Muscle layer of colon (tissue), 2 donors: ENCODE results near the gene MALT1.
A peak's percentile ranks its signal among the peaks of the same experiment; 100 is the strongest.

ENCODE experiments used
- H3K27ac ChIP-seq: one replicate; pipeline ENCODE4 v1.7.0; 2013; ENCODE audit warnings: low read depth, mild to moderate bottlenecking, low read length, moderate library complexity
- H3K27me3 ChIP-seq, 2 donors: one replicate each; pipeline ENCODE4 v1.7.0; 2013; ENCODE audit warnings: low read length in 2 of 2, mild to moderate bottlenecking in 2 of 2; ENCODE audit not compliant: insufficient read depth in 2 of 2, control insufficient read depth in 1 of 2
- H3K36me3 ChIP-seq: one replicate; pipeline ENCODE4 v1.7.0; 2013; ENCODE audit warnings: mild to moderate bottlenecking, low read length; ENCODE audit not compliant: insufficient read depth
- H3K4me1 ChIP-seq: one replicate; pipeline ENCODE4 v1.7.0; 2013; ENCODE audit warnings: mild to moderate bottlenecking, low read length; ENCODE audit not compliant: insufficient read depth
- H3K4me3 ChIP-seq, 2 donors: one replicate each; pipeline ENCODE4 v1.7.0; 2013; ENCODE audit warnings: low read length in 2 of 2, low read depth in 1 of 2, mild to moderate bottlenecking in 1 of 2, moderate library complexity in 1 of 2
- H3K9ac ChIP-seq: one replicate; pipeline ENCODE4 v1.7.0; 2013; ENCODE audit warnings: low read length
- H3K9me3 ChIP-seq: one replicate; pipeline ENCODE4 v1.7.0; 2013; ENCODE audit warnings: mild to moderate bottlenecking, low read length
- donor health status: abdominal sarcoma.
- donor health status: Adenocarcinoma of cecum.

The MALT1 gene

GRCh38 chr18:58671111-58671631, at the start of gene MALT1:
Gene MALT1, plus strand, starts transcription at chr18:58671465. Its CDS starts 179 bp downstream, at chr18:58671644.
- peak within 1 kb of the TSS; percentile 73 to 79 for H3K4me3 ChIP-seq
- H3K4me1 ChIP-seq, result peaks cover 6% of the 10 kb centered on the region
- H3K9ac ChIP-seq, result peak within 1 kb of the TSS; percentile 65
- no peaks in the 10 kb centered on the region for H3K36me3 ChIP-seq
- no peaks in the 10 kb centered on the region for H3K9me3 ChIP-seq
- peak within 1 kb of the TSS; percentile 45 for H3K27ac ChIP-seq
- no peaks in the 10 kb centered on the region for H3K27me3 ChIP-seq

- Histone ChIP-seq H3K27ac (no peak overlapping the region), H3K4me3 (no peak overlapping the region), H3K9me3 (no peaks in the 10 kb centered on the region), H3K36me3 (no peaks in the 10 kb centered on the region), H3K9ac (no peak overlapping the region), H3K4me1 (peaks cover 6% of the 10 kb centered on the region), H3K27me3 (no peaks in the 10 kb centered on the region)
Observed at GRCh38 chr18:58624011-58624410, 47.3 kb upstream of the MALT1 start.

- H3K36me3 ChIP-seq, result no peaks in the 10 kb centered on the region
- no peak overlapping the region for H3K4me3 ChIP-seq
- peaks cover 10% of the 10 kb centered on the region for H3K4me1 ChIP-seq
- H3K9ac ChIP-seq, result no peak overlapping the region
- H3K9me3 ChIP-seq, result no peaks in the 10 kb centered on the region
- no peaks in the 10 kb centered on the region for H3K27me3 ChIP-seq
- no peak overlapping the region for H3K27ac ChIP-seq
Observed at GRCh38 chr18:58625839-58626238, 45.4 kb upstream of the MALT1 start.

GRCh38 chr18:58630071-58630470, 41.2 kb upstream of the MALT1 start:
- Histone ChIP-seq H3K9ac (no peak overlapping the region), H3K36me3 (no peaks in the 10 kb centered on the region), H3K9me3 (no peaks in the 10 kb centered on the region), H3K4me1 (peaks cover 10% of the 10 kb centered on the region), H3K27ac (no peak overlapping the region), H3K4me3 (no peak overlapping the region), H3K27me3 (no peaks in the 10 kb centered on the region)

GRCh38 chr18:58631301-58631700, 40.0 kb upstream of the MALT1 start:
- Histone ChIP-seq H3K9me3 (no peaks in the 10 kb centered on the region), H3K9ac (no peak overlapping the region), H3K27ac (no peak overlapping the region), H3K27me3 (no peaks in the 10 kb centered on the region), H3K4me3 (no peak overlapping the region), H3K4me1 (peaks cover 10% of the 10 kb centered on the region), H3K36me3 (no peaks in the 10 kb centered on the region)

GRCh38 chr18:58632552-58632951, 38.7 kb upstream of the MALT1 start:
- H3K4me3 ChIP-seq, result no peak overlapping the region
- no peaks in the 10 kb centered on the region for H3K36me3 ChIP-seq
- no peaks in the 10 kb centered on the region for H3K9me3 ChIP-seq
- H3K9ac ChIP-seq, result no peak overlapping the region
- H3K27me3 ChIP-seq, result no peaks in the 10 kb centered on the region
- peaks cover 10% of the 10 kb centered on the region for H3K4me1 ChIP-seq
- H3K27ac ChIP-seq, result no peak overlapping the region

GRCh38 chr18:58633874-58634273, 37.4 kb upstream of the MALT1 start:
- Histone ChIP-seq H3K4me1 (peaks cover 7% of the 10 kb centered on the region), H3K27me3 (no peaks in the 10 kb centered on the region), H3K9ac (no peak overlapping the region), H3K9me3 (no peaks in the 10 kb centered on the region), H3K27ac (no peak overlapping the region), H3K4me3 (no peak overlapping the region), H3K36me3 (no peaks in the 10 kb centered on the region)

GRCh38 chr18:58635891-58636290, 35.4 kb upstream of the MALT1 start:
- Histone ChIP-seq H3K4me1 (no peaks in the 10 kb centered on the region), H3K36me3 (no peaks in the 10 kb centered on the region), H3K27me3 (no peaks in the 10 kb centered on the region), H3K4me3 (no peak overlapping the region), H3K9ac (no peak overlapping the region), H3K9me3 (no peaks in the 10 kb centered on the region), H3K27ac (no peak overlapping the region)

GRCh38 chr18:58637197-58637596, 34.1 kb upstream of the MALT1 start:
- Histone ChIP-seq H3K27ac (no peak overlapping the region), H3K4me3 (no peak overlapping the region), H3K9ac (no peak overlapping the region), H3K36me3 (no peaks in the 10 kb centered on the region), H3K27me3 (no peaks in the 10 kb centered on the region), H3K9me3 (no peaks in the 10 kb centered on the region), H3K4me1 (no peaks in the 10 kb centered on the region)

GRCh38 chr18:58637946-58638345, 33.3 kb upstream of the MALT1 start:
- Histone ChIP-seq H3K27me3 (no peaks in the 10 kb centered on the region), H3K27ac (no peak overlapping the region), H3K9ac (no peak overlapping the region), H3K9me3 (no peaks in the 10 kb centered on the region), H3K36me3 (no peaks in the 10 kb centered on the region), H3K4me3 (no peak overlapping the region), H3K4me1 (no peaks in the 10 kb centered on the region)

- no peaks in the 10 kb centered on the region for H3K9me3 ChIP-seq
- H3K4me3 ChIP-seq, result no peak overlapping the region
- no peak overlapping the region for H3K27ac ChIP-seq
- H3K9ac ChIP-seq, result no peak overlapping the region
- no peaks in the 10 kb centered on the region for H3K36me3 ChIP-seq
- H3K4me1 ChIP-seq, result no peaks in the 10 kb centered on the region
- H3K27me3 ChIP-seq, result no peaks in the 10 kb centered on the region
Observed at GRCh38 chr18:58638441-58638840, 32.8 kb upstream of the MALT1 start.

- no peak overlapping the region for H3K4me3 ChIP-seq
- H3K9me3 ChIP-seq, result no peaks in the 10 kb centered on the region
- H3K4me1 ChIP-seq, result no peaks in the 10 kb centered on the region
- H3K36me3 ChIP-seq, result no peaks in the 10 kb centered on the region
- H3K27ac ChIP-seq, result no peak overlapping the region
- no peaks in the 10 kb centered on the region for H3K27me3 ChIP-seq
- H3K9ac ChIP-seq, result no peak overlapping the region
Observed at GRCh38 chr18:58639237-58639636, 32.0 kb upstream of the MALT1 start.
